H9 (cell line): ENCODE measurements around the gene PKP1. TPM values are rescaled to one million over a fixed set of nuclear protein-coding genes. Genes with fewer than 3 reads are reported as not detected.

ENCODE experiments used
- DNase-seq: peaks from one replicate; pipeline ENCODE4 v3.0.0-alpha.2; 2017
- H2AFZ ChIP-seq: one replicate; pipeline ENCODE4 v1.6.1; 2013; ENCODE audit warnings: mild to moderate bottlenecking, low read length, control low read depth, moderate library complexity
- H2AK5ac ChIP-seq: 2 replicates; pipeline ENCODE4 v1.6.1; 2013; ENCODE audit warnings: low read length, control low read depth, mixed read lengths; ENCODE audit not compliant: insufficient read length
- H2BK120ac ChIP-seq: one replicate; pipeline ENCODE4 v1.6.1; 2013; ENCODE audit warnings: low read depth, mild to moderate bottlenecking, low read length, control low read depth, inconsistent platforms; ENCODE audit not compliant: poor library complexity, severe bottlenecking
- H2BK12ac ChIP-seq: 2 replicates; pipeline ENCODE4 v1.6.1; 2013; ENCODE audit warnings: low read length, control low read depth, mixed read lengths, low read depth; ENCODE audit not compliant: insufficient read length
- H2BK15ac ChIP-seq: 2 replicates; pipeline ENCODE4 v1.6.1; 2013; ENCODE audit warnings: low read depth, low read length, control low read depth
- H2BK20ac ChIP-seq: one replicate; pipeline ENCODE4 v1.6.1; 2013; ENCODE audit warnings: low read depth, mild to moderate bottlenecking, low read length, control low read depth, inconsistent platforms; ENCODE audit not compliant: poor library complexity, severe bottlenecking
- H2BK5ac ChIP-seq: 2 replicates; pipeline ENCODE4 v1.6.1; 2013; ENCODE audit warnings: low read length, control low read depth, mixed read lengths; ENCODE audit not compliant: insufficient read length
- H3K14ac ChIP-seq: 2 replicates; pipeline ENCODE4 v1.6.1; 2013; ENCODE audit warnings: low read length, control low read depth; ENCODE audit not compliant: insufficient read depth
- H3K18ac ChIP-seq: 2 replicates; pipeline ENCODE4 v1.6.1; 2013; ENCODE audit warnings: low read depth, mild to moderate bottlenecking, mixed read lengths, low read length, control low read depth; ENCODE audit not compliant: insufficient read length
- H3K23ac ChIP-seq: 2 replicates; pipeline ENCODE4 v1.6.1; 2013; ENCODE audit warnings: low read length, control low read depth, mixed read lengths, low read depth; ENCODE audit not compliant: insufficient read length
- H3K23me2 ChIP-seq: 2 replicates; pipeline ENCODE4 v1.6.1; 2013; ENCODE audit warnings: low read depth, mild to moderate bottlenecking, mixed read lengths, low read length, control low read depth; ENCODE audit not compliant: insufficient read length, poor library complexity, severe bottlenecking
- H3K27ac ChIP-seq: 2 replicates; pipeline ENCODE4 v1.5.1; 2013; ENCODE audit warnings: low read length, control low read depth, mixed read lengths, low read depth; ENCODE audit not compliant: insufficient read length
- H3K27me3 ChIP-seq: 2 replicates; pipeline ENCODE4 v1.6.1; 2013; ENCODE audit warnings: low read length, control low read depth, inconsistent platforms; ENCODE audit not compliant: insufficient read depth
- H3K4ac ChIP-seq: 2 replicates; pipeline ENCODE4 v1.6.1; 2013; ENCODE audit warnings: low read depth, mild to moderate bottlenecking, control low read depth, inconsistent platforms, low read length, moderate library complexity
- H3K4me1 ChIP-seq: 2 replicates; pipeline ENCODE4 v1.6.1; 2013; ENCODE audit warnings: low read length, control low read depth, inconsistent platforms; ENCODE audit not compliant: insufficient read depth
- H3K4me2 ChIP-seq: 2 replicates; pipeline ENCODE4 v1.6.1; 2013; ENCODE audit warnings: low read length, control low read depth, mixed read lengths; ENCODE audit not compliant: insufficient read length, insufficient read depth
- H3K56ac ChIP-seq: 2 replicates; pipeline ENCODE4 v1.6.1; 2013; ENCODE audit warnings: low read depth, mild to moderate bottlenecking, mixed read lengths, low read length, control low read depth; ENCODE audit not compliant: insufficient read length
- H3K79me1 ChIP-seq: 2 replicates; pipeline ENCODE4 v1.6.1; 2013; ENCODE audit warnings: low read depth, mild to moderate bottlenecking, moderate library complexity, low read length, control low read depth, inconsistent platforms; ENCODE audit not compliant: insufficient read depth, poor library complexity, severe bottlenecking
- H3K79me2 ChIP-seq: 2 replicates; pipeline ENCODE4 v1.6.1; 2013; ENCODE audit warnings: low read length, control low read depth, inconsistent platforms; ENCODE audit not compliant: insufficient read depth
- H3K9ac ChIP-seq: 2 replicates; pipeline ENCODE4 v1.6.1; 2013; ENCODE audit warnings: low read length, control low read depth, mixed read lengths; ENCODE audit not compliant: insufficient read length; ENCODE audit errors: extremely low read depth
- H3K9me3 ChIP-seq: one replicate; pipeline ENCODE4 v1.6.1; 2013; ENCODE audit warnings: low read depth, low read length, inconsistent platforms; ENCODE audit not compliant: control insufficient read depth
- H3T11ph ChIP-seq: one replicate; pipeline ENCODE4 v1.6.1; 2013; ENCODE audit warnings: mild to moderate bottlenecking, low read length, control low read depth, inconsistent platforms
- H4K20me1 ChIP-seq: one replicate; pipeline ENCODE4 v1.6.1; 2013; ENCODE audit not compliant: control insufficient read depth, insufficient read length, insufficient read depth
- H4K5ac ChIP-seq: 2 replicates; pipeline ENCODE4 v1.6.1; 2013; ENCODE audit warnings: low read depth, mild to moderate bottlenecking, mixed read lengths, low read length, control low read depth; ENCODE audit not compliant: insufficient read length
- H4K8ac ChIP-seq: replicated peaks from 2 replicates; pipeline ENCODE4 v1.6.1; 2013; ENCODE audit warnings: low read length, control low read depth, mixed read lengths, low read depth; ENCODE audit not compliant: insufficient read length
- H4K91ac ChIP-seq: 2 replicates; pipeline ENCODE4 v1.6.1; 2013; ENCODE audit warnings: low read depth, mild to moderate bottlenecking, moderate library complexity, mixed read lengths, low read length, control low read depth; ENCODE audit not compliant: insufficient read length
- H3K27ac Mint-ChIP-seq, 3 experiments: 2 replicates in 2 of 3; 3 replicates in 1 of 3; pipeline ENCODE4 v1.8.0; 2020 to 2021; ENCODE audit warnings: mixed read lengths in 3 of 3, mild to moderate bottlenecking in 1 of 3, moderate library complexity in 1 of 3
- H3K27me3 Mint-ChIP-seq: 2 replicates; pipeline ENCODE4 v1.8.0; 2021; ENCODE audit warnings: low read depth, mild to moderate bottlenecking, moderate library complexity, mixed read lengths
- H3K36me3 Mint-ChIP-seq, 3 experiments: 2 replicates in 2 of 3; 3 replicates in 1 of 3; pipeline ENCODE4 v1.8.0; 2020 to 2021; ENCODE audit warnings: low read depth in 3 of 3, mixed read lengths in 3 of 3; ENCODE audit not compliant: insufficient read depth in 1 of 3
- H3K4me1 Mint-ChIP-seq, 2 experiments: 2 replicates each; pipeline ENCODE4 v1.8.0; 2020; ENCODE audit warnings: mixed read lengths in 2 of 2
- H3K4me3 Mint-ChIP-seq, 2 experiments: 2 replicates in 1 of 2; 3 replicates in 1 of 2; pipeline ENCODE4 v1.8.0; 2020 to 2021; ENCODE audit warnings: mild to moderate bottlenecking in 2 of 2, mixed read lengths in 2 of 2, moderate library complexity in 1 of 2
- H3K9me3 Mint-ChIP-seq, 2 experiments: 2 replicates in 1 of 2; 3 replicates in 1 of 2; pipeline ENCODE4 v1.8.0; 2020; ENCODE audit warnings: mild to moderate bottlenecking in 2 of 2, mixed read lengths in 2 of 2, moderate library complexity in 1 of 2
- WGBS: extraction: QIAGEN DNeasy Blood & Tissue Kit; methylation state at CpG from one replicate; pipeline ENCODE4 v1.1.7; 2013; ENCODE audit warnings: missing lambda C conversion rate, low lambda C conversion rate, mixed read lengths; ENCODE audit not compliant: insufficient read length; ENCODE audit errors: extremely low coverage; 5-methylcytosine and 5-hydroxymethylcytosine counted together
- total RNA-seq: library from RNA; stranded (reverse); gene quantifications from 2 replicates; pipeline ENCODE4 v1.2.1, GENCODE V29; 2021
- TF ChIP-seq, protein P1 (sequence below): fragments of 200-600 bp; sonication (generic); conservative IDR thresholded peaks from 3 replicates; pipeline ENCODE4 v1.8.0; 2021; ENCODE audit warnings: antibody characterized with exemption, mild to moderate bottlenecking

The PKP1 gene
- total RNA-seq, 1 experiment from 2014 or later = 0.09 TPM

DNA sequence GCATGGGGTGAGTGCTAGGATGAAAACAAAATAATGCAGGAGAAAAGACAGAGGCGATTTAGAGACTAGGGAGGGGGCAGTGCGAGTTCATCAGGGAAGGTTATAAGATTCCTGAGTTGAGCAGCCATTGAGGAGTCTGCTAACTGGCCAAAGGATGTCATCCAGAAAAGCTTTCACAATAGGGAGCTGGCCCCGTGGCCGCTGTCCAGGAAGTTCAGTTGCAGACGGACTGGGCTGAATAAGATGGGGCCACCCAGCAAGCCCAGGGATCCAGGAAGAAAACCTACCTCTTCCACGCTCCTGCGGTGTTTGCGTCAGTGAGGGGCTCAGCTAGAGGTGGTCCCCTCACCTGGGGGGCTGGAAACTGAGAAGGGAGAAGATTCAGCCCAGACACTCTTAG is 4.0 kb upstream of the PKP1 start:
- Mint-ChIP-seq H3K27ac (no peak overlapping the region), H3K27me3 (peaks cover 34% of the 10 kb centered on the region)

More for the DNA sequence above, 4.0 kb upstream of the PKP1 start:
- H3K36me3 Mint-ChIP-seq = no peaks in the 10 kb centered on the region
- Histone ChIP-seq H3K79me2 (no peaks in the 10 kb centered on the region), H2BK5ac (no peak overlapping the region), H4K91ac (no peak overlapping the region), H3K14ac (no peak overlapping the region), H3K18ac (no peak overlapping the region), H3K56ac (no peak overlapping the region), H4K8ac (no peak overlapping the region), H3K9ac (no peak overlapping the region), H2AK5ac (no peak overlapping the region), H3K79me1 (no peaks in the 10 kb centered on the region), H3K27me3 (no peaks in the 10 kb centered on the region; the same call in 1 of the 2 replicates), H3K4me1 (no peaks in the 10 kb centered on the region), H2BK120ac (no peak overlapping the region), H3K23me2 (no peaks in the 10 kb centered on the region), H3K23ac (no peak overlapping the region), H3K4ac (no peak overlapping the region), H2BK20ac (no peak overlapping the region), H2BK12ac (no peak overlapping the region), H3K27ac (no peak overlapping the region), H4K20me1 (no peaks in the 10 kb centered on the region), H2BK15ac (no peak overlapping the region), H4K5ac (no peak overlapping the region), H3K4me2 (no peak overlapping the region), H3K9me3 (no peaks in the 10 kb centered on the region), H3T11ph (no peak overlapping the region), H2AFZ (no peak overlapping the region)
- peaks cover 9 to 20% of the 10 kb centered on the region in 2 experiments for H3K4me1 Mint-ChIP-seq
- no CpG with 5 or more reads among the region's 8 CpGs for WGBS
- H3K9me3 Mint-ChIP-seq = no peaks in the 10 kb centered on the region
- no peak for DNase-seq
- TF ChIP-seq, protein P1, sequence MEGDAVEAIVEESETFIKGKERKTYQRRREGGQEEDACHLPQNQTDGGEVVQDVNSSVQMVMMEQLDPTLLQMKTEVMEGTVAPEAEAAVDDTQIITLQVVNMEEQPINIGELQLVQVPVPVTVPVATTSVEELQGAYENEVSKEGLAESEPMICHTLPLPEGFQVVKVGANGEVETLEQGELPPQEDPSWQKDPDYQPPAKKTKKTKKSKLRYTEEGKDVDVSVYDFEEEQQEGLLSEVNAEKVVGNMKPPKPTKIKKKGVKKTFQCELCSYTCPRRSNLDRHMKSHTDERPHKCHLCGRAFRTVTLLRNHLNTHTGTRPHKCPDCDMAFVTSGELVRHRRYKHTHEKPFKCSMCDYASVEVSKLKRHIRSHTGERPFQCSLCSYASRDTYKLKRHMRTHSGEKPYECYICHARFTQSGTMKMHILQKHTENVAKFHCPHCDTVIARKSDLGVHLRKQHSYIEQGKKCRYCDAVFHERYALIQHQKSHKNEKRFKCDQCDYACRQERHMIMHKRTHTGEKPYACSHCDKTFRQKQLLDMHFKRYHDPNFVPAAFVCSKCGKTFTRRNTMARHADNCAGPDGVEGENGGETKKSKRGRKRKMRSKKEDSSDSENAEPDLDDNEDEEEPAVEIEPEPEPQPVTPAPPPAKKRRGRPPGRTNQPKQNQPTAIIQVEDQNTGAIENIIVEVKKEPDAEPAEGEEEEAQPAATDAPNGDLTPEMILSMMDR = no peak
- no peak overlapping the region for H3K4me3 Mint-ChIP-seq
